GM21737 (cell line): Measurements from ENCODE around the gene C10orf120.

ENCODE experiments used
- ATAC-seq: cut with Tn5 transposase; IDR thresholded peaks from one replicate; pipeline ENCODE4 v1.9.1; 2021; ENCODE audit warnings: mild to moderate bottlenecking, moderate library complexity; ENCODE audit not compliant: unreplicated experiment

The C10orf120 gene

DNA sequence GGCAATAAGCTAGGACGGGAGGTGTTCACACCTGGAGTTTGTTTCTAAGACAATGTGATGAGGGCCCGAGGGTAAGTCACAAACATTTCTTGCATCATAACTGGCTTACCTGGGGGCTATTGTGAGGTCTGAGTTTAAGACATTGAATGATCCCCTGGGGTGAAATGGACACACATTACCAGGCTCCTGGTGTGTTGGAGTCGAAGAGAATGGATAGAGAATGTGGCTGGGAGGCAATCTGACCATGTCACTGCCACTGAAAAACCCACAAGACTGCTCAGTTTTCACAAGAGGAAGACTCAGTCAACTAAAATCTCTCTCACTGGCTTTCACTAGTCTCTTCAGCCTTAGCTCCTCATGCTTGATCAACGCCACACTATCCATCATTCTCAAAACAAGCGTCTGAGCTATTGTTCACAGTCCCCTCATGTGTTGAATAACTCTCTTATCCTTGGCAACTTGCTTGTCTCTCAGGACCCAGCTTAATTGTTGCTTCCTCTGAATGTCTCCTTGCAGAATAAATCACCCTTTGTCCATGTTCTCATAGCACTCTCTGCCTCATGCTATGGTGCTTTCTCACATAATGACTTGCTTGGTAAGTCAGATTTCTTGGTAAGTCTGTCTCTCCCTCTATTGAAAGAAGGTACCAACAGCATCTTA is at the start of gene C10orf120:
Gene C10orf120, minus strand, starts transcription at position 51 of the 660 bp plus-strand sequence. CDS start 56 bp downstream, outside the sequence.
- ATAC-seq = no peak

DNA sequence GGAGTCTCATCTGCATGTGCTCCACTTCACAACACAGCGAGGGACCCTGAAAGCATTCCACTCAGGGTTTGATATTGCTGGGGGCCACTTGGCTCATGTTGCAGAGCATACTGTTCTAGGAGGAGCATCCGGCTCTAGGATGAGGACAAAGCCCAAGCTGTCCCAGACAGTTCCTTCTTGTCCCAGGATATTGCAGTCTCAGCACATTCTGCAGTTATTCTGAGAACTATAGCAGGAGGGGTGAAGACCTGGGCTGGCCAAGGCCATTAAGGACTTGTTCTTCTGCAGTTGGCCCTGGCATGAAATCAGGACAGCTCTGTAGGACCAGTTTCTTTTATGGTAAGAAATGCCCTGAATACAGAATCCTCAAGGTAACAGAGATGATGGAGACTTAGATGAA is 48.9 kb upstream of the C10orf120 start:
- ATAC-seq = no peak

DNA sequence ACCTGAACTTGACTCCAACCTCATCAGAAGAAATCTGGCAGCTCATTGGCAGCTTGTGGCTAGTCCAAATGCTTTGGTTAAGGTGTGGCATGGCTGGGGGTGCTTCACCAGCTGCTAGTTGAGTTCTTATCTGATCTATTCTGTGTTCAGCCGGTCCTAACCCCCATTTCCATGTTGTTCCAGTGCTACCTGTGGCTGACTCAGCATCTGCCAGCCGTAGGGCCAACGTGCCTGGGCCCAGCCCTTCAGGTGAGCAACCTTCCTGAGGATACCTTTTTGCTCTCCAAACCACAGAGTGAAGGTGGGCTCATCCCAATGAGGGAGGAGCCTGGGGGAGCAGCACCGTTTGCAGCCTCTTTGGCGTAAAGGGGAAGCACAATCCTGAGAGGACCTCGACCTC is 46.8 kb upstream of the C10orf120 start:
- ATAC-seq = no peak

DNA sequence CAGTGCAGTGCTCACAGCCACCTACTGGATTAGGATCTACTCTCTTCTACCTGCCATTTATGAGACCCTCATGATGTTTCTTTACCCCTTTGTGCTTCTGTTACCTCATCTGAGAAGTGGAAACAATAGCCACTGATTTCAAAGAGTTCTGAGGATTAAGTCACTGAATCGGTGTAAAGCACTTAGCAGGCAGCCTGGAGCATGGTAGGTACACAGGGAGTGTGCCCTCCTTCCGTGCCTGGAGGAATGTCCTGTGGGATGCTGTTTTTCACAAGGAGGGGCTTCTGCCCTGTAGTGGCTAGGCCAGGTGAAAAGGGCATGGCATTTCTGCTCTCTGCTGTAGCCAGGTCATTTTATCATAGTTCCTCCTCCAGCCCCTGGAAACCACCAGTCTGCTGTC is 44.6 kb upstream of the C10orf120 start:
- ATAC-seq = no peak

DNA sequence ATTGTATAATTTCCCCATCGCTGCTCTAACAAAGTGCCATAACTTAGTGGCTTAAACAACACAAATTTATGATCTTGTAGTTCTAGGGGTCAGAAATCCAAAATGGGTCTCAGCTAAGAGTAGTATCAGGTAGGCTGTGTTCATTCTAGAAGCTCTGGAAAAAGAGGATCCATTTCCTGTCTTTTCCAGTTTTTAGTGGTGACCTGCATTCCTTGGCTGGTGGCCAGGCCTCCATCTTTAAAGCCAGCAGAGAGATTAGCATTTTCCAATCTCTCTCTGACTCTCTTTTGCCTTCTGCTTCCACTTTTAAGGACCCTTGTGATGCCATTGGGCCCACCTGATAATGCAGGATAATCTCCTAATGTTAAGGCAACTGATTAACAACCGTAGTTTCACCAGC is 41.0 kb upstream of the C10orf120 start:
- no peak for ATAC-seq

DNA sequence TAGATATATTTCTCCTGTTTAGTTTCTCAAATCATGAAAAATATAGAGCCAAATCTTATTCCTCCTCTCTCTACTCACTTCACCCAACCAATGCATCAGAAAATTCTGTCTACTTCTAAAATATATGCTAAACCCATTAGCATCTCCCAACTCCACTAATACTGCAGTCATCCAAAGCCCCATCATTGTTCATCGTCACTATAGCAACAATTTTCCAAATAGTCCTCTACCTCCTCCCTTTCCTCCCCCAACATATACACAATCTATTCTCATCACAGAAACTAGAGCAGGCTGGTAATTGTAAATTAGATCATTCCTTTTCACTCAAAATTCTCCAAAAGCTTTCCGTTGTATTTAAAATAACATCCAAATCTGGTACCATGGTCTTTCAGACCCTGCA is 38.4 kb upstream of the C10orf120 start:
- ATAC-seq = no peak

DNA sequence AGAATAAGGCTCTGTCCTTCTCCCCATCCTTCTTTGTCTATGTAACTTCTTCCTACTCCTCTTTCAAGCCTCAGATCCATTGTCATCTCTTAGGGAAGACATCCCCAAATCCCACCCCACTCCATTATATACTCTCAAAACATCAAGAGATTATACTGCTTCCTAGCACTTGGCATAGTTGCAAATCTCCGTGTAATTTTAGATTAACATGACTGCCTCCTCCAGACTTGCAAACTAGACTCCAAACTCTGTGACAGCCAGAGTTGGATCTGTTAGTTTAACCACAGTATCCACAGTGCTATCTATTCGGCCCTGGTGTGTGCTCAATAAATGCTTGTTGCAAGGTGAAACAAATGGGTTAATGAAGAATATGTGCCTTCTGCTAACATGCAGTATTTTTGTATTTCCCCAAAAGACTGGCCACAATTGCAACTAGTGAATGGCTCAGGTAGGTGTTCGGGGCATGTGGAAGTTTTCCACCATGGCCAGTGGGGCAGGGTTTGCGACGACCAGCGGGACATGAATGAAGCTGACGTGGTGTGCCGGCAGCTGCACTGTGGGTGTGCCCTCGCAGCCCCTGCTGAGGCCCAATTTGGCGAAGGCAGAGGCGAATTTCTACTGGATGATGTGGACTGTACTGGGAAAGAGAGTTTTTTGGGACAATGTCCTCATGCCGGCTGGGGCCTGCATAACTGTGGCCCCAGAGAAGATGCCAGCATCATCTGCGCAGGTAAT is 34.5 kb upstream of the C10orf120 start:
- ATAC-seq = no peak

DNA sequence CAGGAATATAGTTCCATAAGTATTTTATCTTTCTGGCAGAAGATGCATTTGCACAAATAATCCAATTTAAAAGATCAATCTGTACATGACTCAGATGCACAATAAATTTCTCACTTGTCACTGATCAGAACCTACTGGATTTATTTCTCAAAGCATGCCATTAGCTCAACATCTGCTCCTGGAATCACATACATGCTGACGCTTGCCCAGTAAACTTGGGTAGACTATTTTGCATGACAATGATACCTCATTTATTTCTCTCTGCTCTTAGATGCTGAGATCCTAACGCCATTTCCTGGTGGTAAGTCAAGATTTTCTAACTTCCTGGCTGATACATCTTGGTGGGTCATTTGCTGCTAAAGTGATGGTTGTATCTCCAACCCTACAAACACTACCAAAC is 33.8 kb upstream of the C10orf120 start:
- ATAC-seq = no peak

DNA sequence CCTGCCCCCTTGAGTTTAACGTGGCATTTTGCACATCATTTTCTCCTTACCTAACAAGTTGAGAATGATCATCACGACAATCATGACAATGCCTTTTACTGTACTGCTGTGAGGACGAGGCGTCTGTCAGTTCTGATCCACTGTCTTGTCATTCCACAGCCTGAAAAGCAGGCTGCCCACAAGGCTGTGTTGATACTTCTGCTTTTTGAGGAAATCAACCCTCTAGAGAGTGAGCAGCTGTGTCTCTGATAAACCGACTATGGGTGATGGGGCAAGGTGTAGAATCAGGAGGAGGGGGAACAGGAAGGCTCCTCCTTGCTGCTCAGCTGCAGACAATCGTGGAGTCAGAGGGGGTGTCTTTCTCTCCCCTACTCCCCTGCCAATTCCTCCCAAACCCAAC is 30.6 kb upstream of the C10orf120 start:
- ATAC-seq = no peak

DNA sequence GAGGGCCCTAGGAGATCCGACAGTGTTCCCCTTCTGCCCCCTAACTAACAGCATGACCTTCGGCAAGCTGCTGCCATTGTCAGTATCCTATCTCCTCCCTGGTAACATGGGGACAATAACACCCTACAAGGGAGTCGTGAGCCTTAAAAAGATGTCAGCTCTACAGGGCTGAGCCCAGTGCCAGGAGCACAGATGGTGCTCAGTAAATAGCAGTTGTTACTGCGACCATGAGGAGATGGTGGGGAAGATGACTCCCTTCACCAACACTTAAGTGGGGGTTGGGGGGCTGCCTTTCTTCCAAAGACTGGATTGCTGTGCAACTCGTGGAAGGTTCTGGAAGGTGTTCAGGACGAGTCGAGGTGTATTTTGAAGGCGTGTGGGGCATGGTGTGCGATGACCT is 29.5 kb upstream of the C10orf120 start:
- no peak for ATAC-seq

DNA sequence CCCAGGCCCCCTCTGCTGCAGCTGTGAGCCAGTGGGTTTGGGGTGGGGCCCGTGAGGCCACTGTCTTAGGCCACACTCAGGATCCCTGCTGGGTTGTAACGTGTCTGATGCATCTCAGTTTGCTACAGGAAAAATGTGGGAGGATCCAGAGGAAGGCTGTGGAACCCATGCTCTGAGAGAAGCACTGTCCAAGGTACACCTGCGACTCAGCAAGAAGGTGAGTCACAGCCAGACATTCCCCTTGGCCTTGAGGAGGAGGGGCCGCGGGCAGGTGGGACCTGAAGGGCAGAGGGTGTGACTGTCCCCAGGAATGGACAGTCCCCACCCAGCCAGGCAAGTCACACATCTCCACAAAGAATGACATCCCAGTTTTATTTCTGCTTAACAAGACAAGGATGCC is 27.8 kb upstream of the C10orf120 start:
- ATAC-seq = no peak

DNA sequence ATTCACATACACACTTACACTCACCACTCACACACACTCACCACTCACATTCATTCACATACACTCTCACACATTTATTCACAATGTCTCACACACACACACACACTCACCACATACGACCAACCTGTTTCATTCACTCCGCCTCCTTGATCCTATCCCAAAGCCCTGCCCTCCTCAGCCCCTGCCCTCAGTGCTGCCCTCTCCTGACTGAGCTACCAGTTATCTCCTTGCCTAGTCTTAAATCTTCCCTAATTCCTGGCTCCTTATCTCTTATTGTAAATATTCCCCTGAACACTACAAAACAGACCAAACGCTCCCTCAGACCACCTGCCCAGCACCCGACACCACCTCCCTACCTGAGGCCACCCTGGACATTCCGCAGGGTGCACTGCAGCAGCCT is 26.1 kb upstream of the C10orf120 start:
- ATAC-seq = no peak

DNA sequence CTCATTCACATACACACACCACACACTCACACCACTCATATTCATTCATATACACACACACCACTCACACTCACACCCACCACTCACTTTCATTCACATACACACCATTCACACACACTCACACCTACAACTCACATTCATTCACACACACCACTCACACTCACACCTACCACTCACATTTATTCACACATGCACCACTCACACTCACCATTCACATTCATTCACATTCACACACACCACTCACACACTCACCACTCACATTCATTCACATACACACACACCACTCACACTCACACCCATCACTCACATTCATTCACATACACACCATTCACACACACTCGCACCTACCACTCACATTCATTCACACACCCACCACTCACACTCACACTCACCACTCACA is 25.4 kb upstream of the C10orf120 start:
- ATAC-seq = no peak

DNA sequence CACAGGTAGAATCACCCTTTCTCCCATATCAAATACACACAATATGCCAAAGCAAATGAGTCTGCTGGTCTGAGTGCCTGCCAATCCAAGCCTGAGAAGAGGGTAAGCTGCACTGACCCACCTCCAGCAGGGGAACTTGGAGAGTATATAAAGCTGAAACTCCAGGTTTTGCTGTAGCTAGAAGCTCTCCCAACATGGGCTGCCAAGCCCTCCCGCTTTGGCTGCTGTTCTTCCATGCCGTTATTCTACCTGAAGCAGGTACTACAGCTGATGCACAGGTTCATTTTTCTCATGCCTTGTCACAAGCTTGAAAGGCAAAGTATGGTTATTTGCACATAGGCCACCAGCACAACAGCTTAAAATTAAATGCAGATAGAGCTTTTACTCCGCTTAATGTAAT is 21.5 kb upstream of the C10orf120 start:
- no peak for ATAC-seq

DNA sequence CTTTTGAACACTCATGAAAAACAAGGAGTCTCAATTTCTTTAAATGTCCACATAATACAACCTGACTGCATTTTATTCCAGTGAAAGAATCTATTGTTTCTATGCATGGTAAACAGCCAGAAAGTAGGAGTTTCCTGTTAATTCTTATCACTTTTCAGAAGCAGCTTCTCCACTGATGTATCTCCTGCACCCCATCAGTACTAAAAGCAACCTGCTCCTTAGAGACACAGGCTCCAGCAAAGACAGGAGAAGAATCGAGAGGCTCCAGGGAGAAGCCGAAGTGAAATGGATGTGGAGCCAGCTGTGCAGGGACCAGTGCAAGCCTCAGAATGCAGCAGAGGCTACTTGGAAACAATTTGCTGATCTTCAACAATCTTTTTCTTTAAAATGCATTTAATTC is 16.4 kb upstream of the C10orf120 start:
- no peak for ATAC-seq

DNA sequence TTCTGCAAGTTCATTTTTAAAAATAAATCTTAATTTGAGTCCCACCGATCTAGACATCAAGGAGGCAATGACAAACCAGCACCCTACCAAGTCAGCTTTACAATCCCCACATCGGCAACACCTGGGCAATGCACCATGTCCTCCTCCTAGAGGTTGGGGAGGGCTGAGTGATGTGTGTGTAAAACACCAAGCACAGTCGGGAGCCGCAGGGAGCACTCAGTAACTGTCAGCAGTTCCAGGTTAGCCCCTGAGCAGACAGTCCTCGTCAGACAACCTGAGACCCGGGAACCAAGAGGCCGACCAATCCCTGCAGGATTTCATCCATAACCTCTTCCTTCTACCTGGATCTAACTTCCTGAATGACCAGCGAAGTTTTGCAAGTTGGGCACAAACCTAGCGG is 15.9 kb upstream of the C10orf120 start:
- ATAC-seq = no peak

DNA sequence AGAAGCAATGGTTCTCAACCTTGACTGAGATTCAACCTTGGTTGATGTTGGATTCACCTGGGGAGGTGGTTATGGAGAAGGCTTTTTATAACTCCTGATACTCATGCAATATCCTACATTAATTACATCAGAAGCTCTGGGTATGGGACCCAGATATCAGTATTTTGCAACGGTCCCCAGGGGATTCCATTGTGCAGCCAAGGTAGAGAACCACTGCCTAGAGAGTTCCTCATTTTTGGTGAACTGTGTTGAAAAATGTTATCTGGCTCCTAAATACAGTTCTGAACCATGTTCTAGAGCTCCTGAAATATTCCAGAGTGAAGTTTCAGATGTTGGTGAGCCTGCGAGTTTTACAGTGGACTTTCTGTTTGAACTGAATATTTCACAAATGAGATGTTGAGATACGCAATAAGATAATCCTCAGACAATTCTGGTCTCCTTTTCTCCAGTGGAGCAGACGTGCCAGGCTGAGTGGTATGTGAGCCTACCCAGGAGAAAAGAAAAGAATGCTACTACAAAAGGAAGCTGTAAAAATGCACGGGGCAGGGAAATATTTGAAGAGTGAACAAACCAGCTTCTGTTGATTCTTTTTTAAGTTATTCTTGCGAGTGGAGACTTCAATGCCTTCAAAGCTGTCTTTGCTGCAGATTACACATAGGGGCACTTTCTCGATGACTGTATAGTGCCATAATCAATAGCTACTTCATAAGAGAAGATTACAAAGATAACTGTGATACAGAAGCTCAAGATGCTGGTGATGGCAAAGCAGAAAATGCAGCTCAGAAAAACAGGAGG is 13.6 kb upstream of the C10orf120 start:
- no peak for ATAC-seq

DNA sequence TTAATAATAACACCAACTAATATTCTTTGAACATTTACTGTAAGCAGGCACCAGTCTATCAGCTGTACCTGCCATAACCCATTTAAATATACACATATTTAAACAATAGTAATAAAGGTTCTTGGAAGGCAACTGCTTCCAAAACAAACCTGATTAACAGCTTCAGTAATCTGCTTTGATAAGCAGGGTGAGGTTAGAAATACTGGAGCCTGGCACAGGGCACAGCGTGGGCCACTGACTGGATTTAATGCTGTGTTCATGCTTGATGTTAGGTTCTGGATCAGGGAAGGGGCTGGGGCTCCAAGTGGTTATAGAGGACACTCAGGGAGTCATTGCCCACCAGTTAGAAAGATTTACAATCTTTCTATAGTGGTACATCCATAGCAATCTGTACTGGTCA is 10.9 kb upstream of the C10orf120 start:
- no peak for ATAC-seq

DNA sequence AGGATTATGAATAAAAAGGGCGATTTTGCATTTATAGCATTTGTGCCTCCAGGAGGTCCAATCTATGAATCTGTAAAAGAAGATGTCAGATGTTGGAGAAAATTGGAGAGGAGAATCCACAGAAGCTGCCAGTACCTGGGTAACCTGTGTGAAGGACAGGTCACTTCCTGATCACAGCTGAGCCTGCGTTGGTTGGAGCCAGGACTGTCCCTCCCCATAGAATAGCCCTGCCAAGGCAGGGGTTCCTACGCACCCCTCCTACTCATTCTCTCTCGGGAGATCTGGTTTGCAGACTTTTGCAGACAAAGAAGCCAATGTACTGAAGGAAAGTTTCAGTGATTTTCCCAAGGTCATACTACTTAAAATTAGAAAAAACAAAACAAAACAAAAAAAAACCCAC is 10.3 kb upstream of the C10orf120 start:
- no peak for ATAC-seq

DNA sequence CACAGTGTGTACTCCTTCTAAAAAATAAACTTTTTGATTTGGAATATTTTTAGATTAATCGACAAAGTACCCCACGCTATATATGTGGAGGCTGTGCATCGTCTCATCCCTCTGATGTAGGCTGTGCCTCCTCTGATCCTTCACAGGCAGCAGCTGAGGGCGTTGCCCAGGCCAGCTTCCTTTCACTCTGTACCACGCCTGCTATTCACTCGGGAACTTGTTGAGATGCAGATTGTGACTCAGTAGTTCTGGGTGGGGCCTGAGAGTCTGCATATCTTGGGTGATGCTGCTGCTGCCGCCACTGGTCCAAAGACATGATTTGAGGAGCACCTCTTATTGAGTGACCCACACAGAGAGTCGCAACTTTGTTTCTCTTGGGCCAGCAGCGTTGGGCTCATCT is 7.9 kb upstream of the C10orf120 start:
- ATAC-seq = no peak

DNA sequence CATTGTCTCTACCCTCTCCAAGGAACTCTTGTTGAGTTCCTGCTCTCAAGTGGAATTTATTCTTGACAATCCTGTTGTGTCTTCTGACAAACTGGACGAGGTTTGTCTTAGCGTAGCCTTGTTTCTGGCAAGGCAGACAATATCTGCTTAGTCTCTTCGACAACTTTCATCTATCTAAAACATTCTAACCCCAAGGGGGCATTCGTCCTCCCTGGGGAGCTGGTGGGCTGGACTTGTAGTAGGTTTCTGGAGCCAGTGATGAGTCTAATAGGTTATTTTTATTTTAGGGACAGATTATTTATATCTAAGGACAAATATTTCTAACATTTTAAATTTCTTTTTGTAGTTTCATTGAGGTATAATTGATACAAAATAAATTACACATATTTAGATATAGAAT is 7.3 kb upstream of the C10orf120 start:
- ATAC-seq = no peak

DNA sequence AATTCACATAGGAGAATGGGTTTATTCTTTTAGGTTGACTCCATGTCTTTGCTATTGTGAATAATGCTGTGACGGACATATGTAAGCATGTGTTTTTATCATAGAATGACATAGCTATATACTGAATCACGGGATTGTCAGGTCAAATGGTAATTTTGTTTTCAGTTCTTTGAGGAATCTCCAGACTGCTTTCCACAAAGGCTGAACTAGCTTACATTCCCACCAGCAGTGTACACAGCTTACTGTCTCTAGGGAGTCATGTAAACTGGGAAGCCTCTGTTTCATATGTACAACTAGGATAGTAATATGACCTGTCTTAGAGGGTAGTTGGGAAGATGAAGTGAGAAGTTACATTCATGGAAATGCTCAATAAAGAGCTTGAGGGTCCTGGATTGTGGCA is 6.8 kb upstream of the C10orf120 start:
- ATAC-seq = no peak
